Mesenchymal stem cell (in vitro differentiated cells and primary cell): Measurements from ENCODE around the gene RINL.
A peak's percentile ranks its signal among the peaks of the same experiment; 100 is the strongest.
"Not testable (repeated sequence)": the region's sequence is repeated elsewhere in the genome, so short reads cannot be mapped to it uniquely, and the experiment has no call there.

Experiments
- DNase-seq: peaks from one replicate; pipeline ENCODE4 v3.0.0-alpha.2; 2013
- H2AFZ ChIP-seq: one replicate; pipeline ENCODE4 v1.6.1; 2013; ENCODE audit warnings: low read depth, mild to moderate bottlenecking, control low read depth, inconsistent platforms, low read length, moderate library complexity
- H2AK5ac ChIP-seq: 2 replicates; pipeline ENCODE4 v1.6.1; 2013; ENCODE audit warnings: low read length, moderate library complexity, mild to moderate bottlenecking, inconsistent platforms; ENCODE audit not compliant: severe bottlenecking
- H2BK120ac ChIP-seq: one replicate; pipeline ENCODE4 v1.6.1; 2013; ENCODE audit warnings: low read depth, mild to moderate bottlenecking, inconsistent platforms, low read length, moderate library complexity
- H2BK12ac ChIP-seq, 2 experiments: one replicate each; pipeline ENCODE4 v1.6.1; 2013; ENCODE audit warnings: inconsistent platforms in 2 of 2, low read length in 2 of 2, mild to moderate bottlenecking in 2 of 2, moderate library complexity in 2 of 2, control low read depth in 1 of 2
- H2BK15ac ChIP-seq: one replicate; pipeline ENCODE4 v1.6.1; 2013; ENCODE audit warnings: mild to moderate bottlenecking, low read depth, inconsistent platforms; ENCODE audit not compliant: poor library complexity, severe bottlenecking
- H2BK5ac ChIP-seq: 2 replicates; pipeline ENCODE4 v1.6.1; 2013; ENCODE audit warnings: low read depth, mild to moderate bottlenecking, low read length, control low read depth, inconsistent platforms; ENCODE audit not compliant: poor library complexity, severe bottlenecking
- H3K14ac ChIP-seq, 2 experiments: one replicate each; pipeline ENCODE4 v1.6.1; 2013; ENCODE audit warnings: inconsistent platforms in 2 of 2, low read length in 2 of 2, control low read depth in 1 of 2, mild to moderate bottlenecking in 1 of 2, moderate library complexity in 1 of 2
- H3K18ac ChIP-seq, 2 experiments: one replicate each; pipeline ENCODE4 v1.6.1; 2013; ENCODE audit warnings: inconsistent platforms in 2 of 2, low read length in 2 of 2, control low read depth in 1 of 2, low read depth in 1 of 2, mild to moderate bottlenecking in 1 of 2
- H3K23ac ChIP-seq, 2 experiments: one replicate each; pipeline ENCODE4 v1.6.1; 2013; ENCODE audit warnings: inconsistent platforms in 2 of 2, low read length in 2 of 2, mild to moderate bottlenecking in 2 of 2, moderate library complexity in 2 of 2, control low read depth in 1 of 2
- H3K27ac ChIP-seq: 2 replicates; pipeline ENCODE4 v1.5.1; 2013; ENCODE audit warnings: mild to moderate bottlenecking, moderate library complexity, low read length, control low read depth, inconsistent platforms; ENCODE audit not compliant: poor library complexity, severe bottlenecking
- H3K27me3 ChIP-seq, 2 experiments: 2 replicates each; pipeline versions ENCODE4 v1.6.1 to v1.7.0; 2013; ENCODE audit warnings: low read length in 2 of 2, mild to moderate bottlenecking in 2 of 2, moderate library complexity in 2 of 2, control low read depth in 1 of 2, inconsistent platforms in 1 of 2; ENCODE audit not compliant: control insufficient read depth in 1 of 2, insufficient read depth in 1 of 2
- H3K36me3 ChIP-seq, 2 experiments: 2 replicates each; pipeline versions ENCODE4 v1.6.1 to v1.7.0; 2013; ENCODE audit warnings: low read length in 2 of 2, control low read depth in 1 of 2, inconsistent platforms in 1 of 2, low read depth in 1 of 2, mild to moderate bottlenecking in 1 of 2; ENCODE audit not compliant: insufficient read depth in 2 of 2, control insufficient read depth in 1 of 2
- H3K4ac ChIP-seq, 2 experiments: one replicate each; pipeline ENCODE4 v1.6.1; 2013; ENCODE audit warnings: inconsistent platforms in 2 of 2, low read length in 2 of 2, mild to moderate bottlenecking in 2 of 2, moderate library complexity in 2 of 2, control low read depth in 1 of 2, low read depth in 1 of 2
- H3K4me1 ChIP-seq: 2 replicates; pipeline ENCODE4 v1.6.1; 2013; ENCODE audit warnings: low read depth, low read length, control low read depth; ENCODE audit not compliant: control insufficient read depth, insufficient read depth
- H3K4me2 ChIP-seq: 2 replicates; pipeline ENCODE4 v1.6.1; 2013; ENCODE audit warnings: low read length, mild to moderate bottlenecking, inconsistent platforms; ENCODE audit not compliant: poor library complexity, severe bottlenecking
- H3K4me3 ChIP-seq, 2 experiments: 2 replicates each; pipeline versions ENCODE4 v1.5.1 to v1.7.0; 2013; ENCODE audit warnings: low read length in 2 of 2, mild to moderate bottlenecking in 2 of 2, control low read depth in 1 of 2, low read depth in 1 of 2; ENCODE audit not compliant: insufficient read depth in 1 of 2
- H3K79me1 ChIP-seq: replicated peaks from 2 replicates; pipeline ENCODE4 v1.6.1; 2013; ENCODE audit warnings: mild to moderate bottlenecking, control low read depth, low read length, inconsistent platforms; ENCODE audit not compliant: poor library complexity, severe bottlenecking
- H3K9ac ChIP-seq: 2 replicates; pipeline ENCODE4 v1.7.0; 2013; ENCODE audit warnings: mild to moderate bottlenecking, low read length, moderate library complexity
- H3K9me3 ChIP-seq: 2 replicates; pipeline ENCODE4 v1.7.0; 2013; ENCODE audit warnings: mild to moderate bottlenecking, low read length; ENCODE audit not compliant: control insufficient read depth
- H4K8ac ChIP-seq: one replicate; pipeline ENCODE4 v1.6.1; 2013; ENCODE audit warnings: inconsistent platforms, mild to moderate bottlenecking, low read length, moderate library complexity
- H4K91ac ChIP-seq: one replicate; pipeline ENCODE4 v1.6.1; 2013; ENCODE audit warnings: mild to moderate bottlenecking, low read length, inconsistent platforms
- WGBS: methylation state at CpG from one replicate; pipeline ENCODE4 v1.1.7; 2013; ENCODE audit warnings: mixed read lengths; 5-methylcytosine and 5-hydroxymethylcytosine counted together

The RINL gene

DNA sequence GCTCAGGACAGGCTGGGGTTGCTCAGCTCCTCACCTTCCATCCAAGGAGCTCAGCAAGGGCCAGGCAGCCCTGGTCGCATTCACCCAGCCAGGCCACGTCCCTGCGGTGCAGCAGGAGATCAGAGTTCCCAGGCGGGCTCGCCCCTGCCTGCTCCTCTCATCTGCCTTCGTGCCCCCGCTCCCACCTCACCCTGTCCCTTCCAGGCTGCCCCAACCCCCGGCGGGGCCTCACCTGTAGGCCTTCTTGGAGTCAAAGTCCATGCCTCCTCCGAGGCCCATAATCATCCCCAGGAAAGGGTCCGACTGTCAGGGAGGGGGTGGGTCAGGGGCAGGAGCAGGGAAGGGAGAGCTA, 1.3 kb upstream of the RINL start:
- H4K91ac ChIP-seq = peak overlapping the region; percentile 28
- H2BK12ac ChIP-seq = no peak overlapping the region
- no peak overlapping the region for H2AK5ac ChIP-seq
- DNase-seq = no peak
- no peak overlapping the region for H3K4me2 ChIP-seq
- no peak overlapping the region for H3K14ac ChIP-seq
- H3K4me1 ChIP-seq = peaks cover 3% of the 10 kb centered on the region
- no peak overlapping the region for H3K27ac ChIP-seq
- peaks cover 1% of the 10 kb centered on the region for H3K79me1 ChIP-seq
- WGBS = 99% methylated on average over 11 of the region's 11 CpGs
- no peak overlapping the region for H3K18ac ChIP-seq
- no peaks in the 10 kb centered on the region for H3K9me3 ChIP-seq
- no peak overlapping the region for H3K4me3 ChIP-seq
- H2BK5ac ChIP-seq = no peak overlapping the region
- H3K4ac ChIP-seq = no peak overlapping the region
- no peak overlapping the region for H4K8ac ChIP-seq
- H3K27me3 ChIP-seq = no peaks in the 10 kb centered on the region
- no peak overlapping the region for H2BK120ac ChIP-seq
- H3K23ac ChIP-seq = no peak overlapping the region
- H2BK15ac ChIP-seq = no peak overlapping the region
- H2AFZ ChIP-seq = no peak overlapping the region
- H3K9ac ChIP-seq = no peak overlapping the region
- peaks cover 25 to 35% of the 10 kb centered on the region in 2 experiments for H3K36me3 ChIP-seq

GRCh38 chr19:38878575-38879399, 712 bp upstream of the RINL start:
- Histone ChIP-seq H3K27me3 (no peaks in the 10 kb centered on the region), H3K4me1 (peaks cover 3% of the 10 kb centered on the region), H3K18ac (no peak overlapping the region), H3K4me2 (no peak overlapping the region), H2BK120ac (no peak overlapping the region), H2BK15ac (peak overlapping the region; percentile 37), H3K4me3 (no peak overlapping the region), H3K27ac (no peak overlapping the region), H2AK5ac (no peak overlapping the region), H3K9me3 (no peaks in the 10 kb centered on the region), H4K91ac (peak overlapping the region; percentile 28), H4K8ac (no peak overlapping the region), H3K14ac (no peak overlapping the region), H2BK12ac (no peak overlapping the region), H3K4ac (no peak overlapping the region), H3K9ac (no peak overlapping the region), H2BK5ac (no peak overlapping the region), H3K23ac (no peak overlapping the region), H2AFZ (no peak overlapping the region), H3K79me1 (peaks cover 1% of the 10 kb centered on the region), H3K36me3 (peaks cover 25 to 35% of the 10 kb centered on the region in 2 experiments)
- DNase-seq = no peak
- WGBS = 85% methylated on average over 16 of the region's 16 CpGs

GRCh38 chr19:38875656-38876395, 2.2 kb downstream of the RINL start:
- Histone ChIP-seq H2AK5ac (no peak overlapping the region), H2AFZ (no peak overlapping the region), H3K79me1 (no peaks in the 10 kb centered on the region), H3K18ac (no peak overlapping the region), H3K4me1 (peaks cover 3% of the 10 kb centered on the region), H3K27me3 (no peaks in the 10 kb centered on the region), H3K23ac (no peak overlapping the region), H3K14ac (no peak overlapping the region), H3K36me3 (peaks cover 5 to 21% of the 10 kb centered on the region in 2 experiments), H2BK15ac (no peak overlapping the region), H2BK120ac (no peak overlapping the region), H3K27ac (no peak overlapping the region), H3K4ac (no peak overlapping the region), H2BK12ac (no peak overlapping the region), H4K91ac (no peak overlapping the region), H3K4me3 (no peak overlapping the region), H4K8ac (no peak overlapping the region), H3K9me3 (no peaks in the 10 kb centered on the region), H2BK5ac (no peak overlapping the region), H3K4me2 (no peak overlapping the region), H3K9ac (no peak overlapping the region)
- DNase-seq = no peak
- 88% methylated on average over 6 of the region's 6 CpGs for WGBS

- not testable (repeated sequence) for H2BK120ac ChIP-seq, H3K9ac ChIP-seq, H3K14ac ChIP-seq, H2AK5ac ChIP-seq, H2BK5ac ChIP-seq, H3K36me3 ChIP-seq, H2BK15ac ChIP-seq, H3K23ac ChIP-seq, H2BK12ac ChIP-seq, H3K27ac ChIP-seq, H4K8ac ChIP-seq, H2AFZ ChIP-seq, H3K4me2 ChIP-seq, H3K4me3 ChIP-seq, H3K9me3 ChIP-seq, H3K18ac ChIP-seq, H3K79me1 ChIP-seq, DNase-seq, H3K4ac ChIP-seq, H4K91ac ChIP-seq
- Histone ChIP-seq H3K27me3 (peaks cover 0 to 13% of the 10 kb centered on the region in 2 experiments), H3K4me1 (peaks cover 17% of the 10 kb centered on the region)
- WGBS = 95% methylated on average over 10 of the region's 10 CpGs
Observed at GRCh38 chr19:38873400-38873799, 4.7 kb downstream of the RINL start.
